Hepatocyte (in vitro differentiated cells): ENCODE measurements around the gene HIRIP3. TPM values are rescaled to one million over a fixed set of nuclear protein-coding genes. Genes with fewer than 3 reads are reported as not detected.

Source experiments
- DNase-seq: peaks from one replicate; pipeline ENCODE4 v3.0.0-alpha.2; 2016; ENCODE audit warnings: low spot score
- H2AFZ ChIP-seq: fragments of 200-600 bp; sonication (generic); 2 replicates; pipeline ENCODE4 v1.6.0; 2016; ENCODE audit warnings: antibody characterized with exemption, mild to moderate bottlenecking
- H3K27ac ChIP-seq: fragments of 200-600 bp; sonication (generic); 2 replicates; pipeline ENCODE4 v1.5.1; 2016; ENCODE audit warnings: mild to moderate bottlenecking
- H3K27me3 ChIP-seq: fragments of 200-600 bp; sonication (generic); 2 replicates; pipeline ENCODE4 v1.6.1; 2016
- H3K36me3 ChIP-seq: fragments of 200-600 bp; sonication (generic); replicated peaks from 2 replicates; pipeline ENCODE4 v1.5.1; 2016; ENCODE audit warnings: low read depth; ENCODE audit not compliant: insufficient read depth
- H3K4me1 ChIP-seq: fragments of 200-600 bp; sonication (generic); 2 replicates; pipeline ENCODE4 v1.5.1; 2016; ENCODE audit warnings: mild to moderate bottlenecking, moderate library complexity; ENCODE audit not compliant: insufficient read depth
- H3K4me2 ChIP-seq: fragments of 200-600 bp; sonication (generic); 2 replicates; pipeline ENCODE4 v1.6.0; 2016
- H3K4me3 ChIP-seq: fragments of 200-600 bp; sonication (generic); 2 replicates; pipeline ENCODE4 v1.5.1; 2016; ENCODE audit warnings: mild to moderate bottlenecking
- H3K79me2 ChIP-seq: fragments of 200-600 bp; sonication (generic); 2 replicates; pipeline ENCODE4 v1.6.0; 2017; ENCODE audit warnings: mild to moderate bottlenecking
- H3K9me2 ChIP-seq: fragments of 200-600 bp; sonication (generic); replicated peaks from 2 replicates; pipeline ENCODE4 v1.6.0; 2017; ENCODE audit warnings: mild to moderate bottlenecking; ENCODE audit not compliant: insufficient read depth
- H3K9me3 ChIP-seq: fragments of 200-600 bp; sonication (generic); 2 replicates; pipeline ENCODE4 v1.5.1; 2016; ENCODE audit warnings: low read depth, mild to moderate bottlenecking
- H4K20me1 ChIP-seq: fragments of 200-600 bp; sonication (generic); 2 replicates; pipeline ENCODE4 v1.6.0; 2016; ENCODE audit warnings: mild to moderate bottlenecking; ENCODE audit not compliant: insufficient read depth, poor library complexity, severe bottlenecking
- EZH2 ChIP-seq: fragments of 200-600 bp; sonication (generic); IDR thresholded peaks from 2 replicates; pipeline ENCODE4 v1.6.1; 2016; ENCODE audit warnings: antibody characterized with exemption, mild to moderate bottlenecking, borderline replicate concordance
- EZH2phosphoT487 ChIP-seq: fragments of 200-600 bp; sonication (generic); IDR thresholded peaks from one replicate; pipeline ENCODE4 v1.6.1; 2018; ENCODE audit warnings: antibody characterized with exemption, mild to moderate bottlenecking, low read depth, moderate library complexity; ENCODE audit not compliant: unreplicated experiment, severe bottlenecking
- WGBS: methylation state at CpG from one replicate; pipeline ENCODE4 v1.1.6; 2016; ENCODE audit warnings: low lambda C conversion rate; ENCODE audit errors: missing lambda C conversion rate; 5-methylcytosine and 5-hydroxymethylcytosine counted together
- polyA plus RNA-seq: library from polyadenylated mRNA; unstranded; fragments of >200 nt; fragmentation: Nextera tagmentation; extraction: Ambion mirVana; gene quantifications from 2 replicates; pipeline ENCODE4 v1.2.1, GENCODE V29; 2016
- total RNA-seq: library from RNA; depleted of rRNA; stranded (reverse); fragments of >200 nt; gene quantifications from 2 replicates; pipeline ENCODE4 v1.2.3, GENCODE V29; 2014
- TF ChIP-seq, protein P1 (sequence below): fragments of 200-600 bp; sonication (generic); IDR thresholded peaks from 2 replicates; pipeline ENCODE4 v1.5.1; 2016; ENCODE audit warnings: antibody characterized with exemption, mild to moderate bottlenecking; ENCODE audit not compliant: poor library complexity

HIRIP3 gene
- total and polyA plus RNA-seq, 2 experiments from 2014 or later, result 10.6 to 12.9 TPM

DNA sequence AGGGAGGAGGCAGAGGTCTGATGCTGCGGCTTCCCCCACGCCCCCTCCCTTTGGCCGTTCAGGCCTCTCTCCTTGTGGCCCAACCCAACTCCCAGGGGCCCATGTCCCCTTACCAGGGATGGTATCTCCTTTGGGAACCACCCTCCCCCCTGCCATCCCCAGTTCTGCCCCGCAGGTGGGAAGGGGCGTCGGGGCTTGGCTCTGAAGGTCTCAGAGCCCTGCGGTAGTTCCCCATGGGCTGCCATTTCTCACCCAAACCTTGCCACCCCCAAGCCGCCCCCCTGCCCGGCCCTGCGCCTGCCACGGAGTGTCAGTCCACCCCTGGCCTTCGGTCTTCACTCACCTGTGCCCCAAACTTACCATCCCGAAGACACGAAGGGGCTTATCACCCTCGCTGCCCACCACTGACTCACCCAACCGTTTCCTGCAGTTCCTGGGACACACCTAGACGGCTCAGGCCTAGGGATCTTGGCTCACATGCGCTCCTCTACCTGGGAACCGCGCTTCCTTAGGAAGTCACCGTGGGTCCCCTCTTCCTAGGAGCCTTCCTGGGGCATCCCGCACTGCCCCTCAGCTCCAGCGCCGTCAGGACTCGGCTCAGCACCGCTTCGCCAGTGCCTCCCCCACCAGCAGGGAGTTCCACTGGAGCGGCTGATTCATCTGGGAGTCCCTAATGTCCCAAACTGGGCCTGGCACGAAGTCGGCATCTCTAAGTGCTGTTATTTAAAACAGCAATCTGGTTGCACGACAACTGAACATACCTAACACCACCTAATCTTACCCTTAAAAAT is 16.5 kb upstream of the HIRIP3 start:
- no peaks in the 10 kb centered on the region for H4K20me1 ChIP-seq
- no peaks in the 10 kb centered on the region for H3K36me3 ChIP-seq
- no peaks in the 10 kb centered on the region for H3K9me3 ChIP-seq
- TF ChIP-seq, protein P1, sequence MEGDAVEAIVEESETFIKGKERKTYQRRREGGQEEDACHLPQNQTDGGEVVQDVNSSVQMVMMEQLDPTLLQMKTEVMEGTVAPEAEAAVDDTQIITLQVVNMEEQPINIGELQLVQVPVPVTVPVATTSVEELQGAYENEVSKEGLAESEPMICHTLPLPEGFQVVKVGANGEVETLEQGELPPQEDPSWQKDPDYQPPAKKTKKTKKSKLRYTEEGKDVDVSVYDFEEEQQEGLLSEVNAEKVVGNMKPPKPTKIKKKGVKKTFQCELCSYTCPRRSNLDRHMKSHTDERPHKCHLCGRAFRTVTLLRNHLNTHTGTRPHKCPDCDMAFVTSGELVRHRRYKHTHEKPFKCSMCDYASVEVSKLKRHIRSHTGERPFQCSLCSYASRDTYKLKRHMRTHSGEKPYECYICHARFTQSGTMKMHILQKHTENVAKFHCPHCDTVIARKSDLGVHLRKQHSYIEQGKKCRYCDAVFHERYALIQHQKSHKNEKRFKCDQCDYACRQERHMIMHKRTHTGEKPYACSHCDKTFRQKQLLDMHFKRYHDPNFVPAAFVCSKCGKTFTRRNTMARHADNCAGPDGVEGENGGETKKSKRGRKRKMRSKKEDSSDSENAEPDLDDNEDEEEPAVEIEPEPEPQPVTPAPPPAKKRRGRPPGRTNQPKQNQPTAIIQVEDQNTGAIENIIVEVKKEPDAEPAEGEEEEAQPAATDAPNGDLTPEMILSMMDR, result no peak
- TF ChIP-seq EZH2 (no peak), EZH2phosphoT487 (no peak)
- 32% methylated on average over 27 of the region's 31 CpGs for WGBS
- peak overlapping the region; percentile 35 for H2AFZ ChIP-seq
- H3K27me3 ChIP-seq, result peaks cover 25% of the 10 kb centered on the region
- no peaks in the 10 kb centered on the region for H3K4me1 ChIP-seq
- no peaks in the 10 kb centered on the region for H3K9me2 ChIP-seq
- peak overlapping the region; percentile 99 for H3K4me2 ChIP-seq
- no peaks in the 10 kb centered on the region for H3K79me2 ChIP-seq
- H3K4me3 ChIP-seq, result no peak overlapping the region
- DNase-seq, result no peak
- H3K27ac ChIP-seq, result no peak overlapping the region

DNA sequence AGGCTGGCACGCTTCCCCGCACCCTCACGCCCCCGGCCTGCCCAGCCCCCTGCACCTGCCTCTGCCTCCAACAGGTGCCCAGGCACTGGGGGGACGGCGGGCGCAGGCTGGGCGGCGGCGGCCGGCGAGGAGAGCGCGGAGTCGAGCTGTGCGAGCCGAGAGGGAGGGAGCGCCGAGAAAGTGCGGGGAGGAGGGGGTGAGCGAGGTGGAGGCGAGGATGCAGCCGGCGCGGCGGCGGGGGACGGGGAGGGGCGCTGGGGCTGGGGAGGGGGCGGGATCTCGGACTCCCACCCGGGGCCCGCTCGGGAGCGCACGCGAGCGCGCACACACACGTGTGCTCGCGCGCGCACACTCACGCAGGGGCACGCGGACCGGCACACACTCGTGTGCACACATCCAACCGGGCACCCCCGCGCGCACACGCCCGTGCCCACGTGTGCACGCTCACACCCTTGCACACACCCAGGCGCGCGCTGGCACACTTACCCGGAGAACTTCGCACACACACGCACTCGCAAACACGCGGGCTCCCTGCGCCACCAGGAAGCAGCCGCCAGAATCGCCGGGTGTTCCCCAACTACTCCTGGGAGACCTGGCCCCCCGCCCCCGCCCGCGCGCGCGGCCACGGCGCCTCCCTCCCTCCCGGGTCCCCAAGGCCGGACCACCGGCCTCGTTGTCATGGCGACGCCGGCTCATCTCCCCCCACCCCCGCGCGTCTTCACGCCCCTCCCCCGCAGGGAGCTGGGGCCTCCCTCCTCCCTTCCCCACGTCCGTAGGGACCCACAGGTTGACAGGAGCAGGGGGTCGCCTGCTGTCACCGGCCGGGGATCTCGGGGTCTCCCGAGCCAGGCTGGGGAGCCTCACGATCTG is 15.7 kb upstream of the HIRIP3 start, which contains the start of gene DOC2A:
DOC2A (minus strand) TSS at position 184 of the 870 bp plus-strand sequence. CDS start 805 bp downstream, outside the sequence.
- H3K9me3 ChIP-seq, result no peaks in the 10 kb centered on the region
- TF ChIP-seq EZH2phosphoT487 (no peak), EZH2 (peak; percentile 30)
- TF ChIP-seq, protein P1, result no peak
- H3K9me2 ChIP-seq, result no peaks in the 10 kb centered on the region
- H3K27ac ChIP-seq, result no peak within 1 kb of the TSS
- peak; percentile 58 for DNase-seq
- WGBS, result 2% methylated on average over 18 of the region's 99 CpGs
- H3K79me2 ChIP-seq, result no peaks in the 10 kb centered on the region
- H3K4me2 ChIP-seq, result peak within 1 kb of the TSS; percentile 99
- H2AFZ ChIP-seq, result peak within 1 kb of the TSS; percentile 35
- no peaks in the 10 kb centered on the region for H4K20me1 ChIP-seq
- H3K4me1 ChIP-seq, result no peaks in the 10 kb centered on the region
- H3K27me3 ChIP-seq, result peaks cover 25% of the 10 kb centered on the region
- H3K36me3 ChIP-seq, result no peaks in the 10 kb centered on the region
- peak within 1 kb of the TSS; percentile 29 for H3K4me3 ChIP-seq

DNA sequence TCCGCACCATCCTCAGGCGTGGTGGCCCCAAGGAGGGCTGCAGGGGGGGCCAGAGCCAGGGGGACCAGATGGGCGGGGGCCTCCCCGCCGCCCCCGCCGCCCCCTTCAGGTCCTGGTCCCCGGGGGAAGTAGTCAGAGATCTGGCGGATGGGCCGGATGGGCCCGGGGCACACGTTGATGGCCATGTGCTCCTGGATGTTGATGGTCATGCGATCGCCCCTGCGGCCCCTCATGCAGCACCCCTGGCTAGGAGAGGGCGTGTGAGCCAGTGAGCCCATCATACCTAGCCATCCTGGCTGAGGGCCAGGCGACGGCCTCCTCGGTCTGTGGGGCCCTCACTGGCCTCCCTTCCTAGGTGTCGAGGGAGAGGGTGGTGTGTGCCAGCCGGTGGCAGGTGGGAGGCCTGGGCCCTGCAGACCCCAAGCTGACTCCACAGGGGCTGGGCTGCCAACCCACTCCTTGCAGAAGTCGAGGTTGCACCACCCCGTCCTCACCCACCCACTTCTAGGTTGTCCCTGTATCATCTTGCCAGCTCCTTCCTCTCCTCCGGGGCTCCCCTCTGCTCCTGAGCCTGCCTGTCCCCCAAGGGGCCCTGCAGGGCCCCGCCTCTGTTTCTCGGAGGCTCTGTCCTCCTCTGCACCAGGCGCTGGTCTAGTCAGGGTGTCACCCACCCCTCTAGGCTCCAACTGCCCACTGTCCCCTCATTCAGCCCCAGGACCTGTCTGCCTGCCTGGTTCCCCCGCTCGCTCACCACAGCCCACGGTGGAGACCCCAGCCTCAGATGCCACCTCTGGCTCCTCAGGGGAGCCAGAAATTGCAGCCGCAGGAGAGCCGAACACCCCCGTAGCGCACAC is 14.8 kb upstream of the HIRIP3 start:
- H3K4me2 ChIP-seq, result peak overlapping the region; percentile 99

More for the DNA sequence above, 14.8 kb upstream of the HIRIP3 start:
- Histone ChIP-seq H3K4me1 (no peaks in the 10 kb centered on the region), H3K79me2 (no peaks in the 10 kb centered on the region), H3K27ac (no peak overlapping the region), H3K36me3 (no peaks in the 10 kb centered on the region), H3K9me3 (no peaks in the 10 kb centered on the region), H3K9me2 (no peaks in the 10 kb centered on the region), H4K20me1 (no peaks in the 10 kb centered on the region), H3K27me3 (peaks cover 25% of the 10 kb centered on the region), H3K4me3 (peak overlapping the region; percentile 29), H2AFZ (no peak overlapping the region)
- DNase-seq, result no peak
- TF ChIP-seq EZH2, result no peak
- TF ChIP-seq, protein P1, result no peak
- no peak for TF ChIP-seq EZH2phosphoT487
- WGBS, result 53% methylated on average over 16 of the region's 34 CpGs
